Gastrocnemius medialis (tissue), 4 donors: Measurements from ENCODE around the gene SLC39A13. TPM values are rescaled to one million over a fixed set of nuclear protein-coding genes. Genes with fewer than 3 reads are reported as not detected.

Source experiments
- ATAC-seq, 2 donors: fragments of 150-250 bp; one replicate each; pipeline ENCODE4 v1.9.1; 2016
- DNase-seq, 2 donors: peaks; one replicate each; pipeline ENCODE4 v3.0.0-alpha.2; 2019
- H3K27ac ChIP-seq, 4 donors: fragments of 200-600 bp; sonication (generic); 1 replicate in 1 of 4; 2 replicates in 3 of 4; pipeline ENCODE4 v1.5.1; 2016 to 2018; ENCODE audit warnings: mild to moderate bottlenecking in 2 of 4, moderate library complexity in 1 of 4
- H3K27me3 ChIP-seq, 3 donors: fragments of 200-600 bp; sonication (generic) in 2 of 3; 1 replicate in 1 of 3; 2 replicates in 2 of 3; pipeline versions ENCODE4 v1.5.1 to v1.6.0; 2016 to 2019; ENCODE audit warnings: mild to moderate bottlenecking in 1 of 3, moderate library complexity in 1 of 3
- H3K36me3 ChIP-seq, 2 donors: fragments of 200-600 bp; sonication (generic) in 1 of 2; one replicate each; pipeline ENCODE4 v1.5.1; 2017 to 2018
- H3K4me1 ChIP-seq, 2 donors: fragments of 200-600 bp; sonication (generic) in 1 of 2; one replicate each; pipeline ENCODE4 v1.5.1; 2016 to 2017; ENCODE audit warnings: mild to moderate bottlenecking in 2 of 2
- H3K4me3 ChIP-seq, 4 donors: fragments of 200-600 bp; sonication (generic) in 3 of 4; 1 replicate in 1 of 4; 2 replicates in 3 of 4; pipeline ENCODE4 v1.5.1; 2016 to 2019; ENCODE audit warnings: mild to moderate bottlenecking in 2 of 4
- H3K9me3 ChIP-seq, 3 donors: fragments of 200-600 bp; sonication (generic) in 2 of 3; 1 replicate in 1 of 3; 2 replicates in 2 of 3; pipeline ENCODE4 v1.5.1; 2016 to 2019
- POLR2A ChIP-seq, 2 donors: fragments of 450-650 bp; IDR thresholded peaks; one replicate each; pipeline ENCODE4 v1.6.1; 2017; ENCODE audit warnings: antibody characterized with exemption in 2 of 2, mild to moderate bottlenecking in 2 of 2, moderate library complexity in 2 of 2
- in situ Hi-C, 4 donors: fragments of 200-750 bp; cut with MboI; loops; one replicate each; pipeline versions ENCODE4 v1.15.0 to v1.8.0; 2017; ENCODE audit warnings: low sequenced_read_pairs in 4 of 4
- intact Hi-C: fragments of 100-400 bp; cut with DNase I; formaldehyde crosslinking; loops from one replicate; pipeline ENCODE4 v1.15.1; 2023; ENCODE audit warnings: low total_unique reads
- total RNA-seq, 4 donors: library from RNA; depleted of rRNA; stranded (reverse); fragments of >200 nt; gene quantifications; one replicate each; pipeline versions ENCODE4 v1.1.0 to v1.2.3, GENCODE V29; 2016
- TF ChIP-seq, protein P1 (sequence below), 5 experiments: fragments of 450-650 bp in 3 of 5; fragments of 200-600 bp in 2 of 5; sonication (generic) in 2 of 5; IDR thresholded peaks in 4 of 5; conservative IDR thresholded peaks in 1 of 5; 1 replicate in 4 of 5; 2 replicates in 1 of 5; pipeline ENCODE4 v1.5.1; 2016 to 2019; ENCODE audit warnings: antibody characterized with exemption in 5 of 5, mild to moderate bottlenecking in 3 of 5, moderate library complexity in 3 of 5

Gene SLC39A13
- total RNA-seq, 4 donors from 2014 or later: 16.8 to 48.9 (median 25.6) TPM

DNA sequence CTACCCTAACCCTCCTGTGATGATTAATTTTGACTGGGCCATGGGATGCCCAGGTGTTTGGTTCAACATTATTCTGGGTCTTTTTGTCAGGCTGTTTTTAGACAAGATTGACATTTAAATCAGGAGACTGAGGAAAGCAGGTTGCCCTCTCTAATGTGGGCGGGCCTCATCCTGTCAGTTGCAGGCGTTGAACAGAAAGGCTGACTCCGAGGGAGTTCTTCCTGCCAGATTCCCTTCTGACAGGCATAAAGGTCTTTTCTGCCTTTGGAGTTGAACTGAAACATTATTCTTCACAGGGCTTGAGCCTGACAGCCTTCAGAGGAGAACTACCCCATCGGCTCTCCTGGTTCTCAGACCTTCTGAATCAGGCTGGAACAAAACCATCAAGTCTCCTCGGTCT lies 22.1 kb downstream of the SLC39A13 start:
- Histone ChIP-seq H3K27ac (peak overlapping the region in 2 of 4 donors; percentile 75 to 80), H3K9me3 (no peaks in the 10 kb centered on the region), H3K36me3 (no peaks in the 10 kb centered on the region), H3K4me1 (peaks cover 0 to 25% of the 10 kb centered on the region in 2 donors), H3K27me3 (no peaks in the 10 kb centered on the region), H3K4me3 (no peak overlapping the region)
- TF ChIP-seq, protein P1, sequence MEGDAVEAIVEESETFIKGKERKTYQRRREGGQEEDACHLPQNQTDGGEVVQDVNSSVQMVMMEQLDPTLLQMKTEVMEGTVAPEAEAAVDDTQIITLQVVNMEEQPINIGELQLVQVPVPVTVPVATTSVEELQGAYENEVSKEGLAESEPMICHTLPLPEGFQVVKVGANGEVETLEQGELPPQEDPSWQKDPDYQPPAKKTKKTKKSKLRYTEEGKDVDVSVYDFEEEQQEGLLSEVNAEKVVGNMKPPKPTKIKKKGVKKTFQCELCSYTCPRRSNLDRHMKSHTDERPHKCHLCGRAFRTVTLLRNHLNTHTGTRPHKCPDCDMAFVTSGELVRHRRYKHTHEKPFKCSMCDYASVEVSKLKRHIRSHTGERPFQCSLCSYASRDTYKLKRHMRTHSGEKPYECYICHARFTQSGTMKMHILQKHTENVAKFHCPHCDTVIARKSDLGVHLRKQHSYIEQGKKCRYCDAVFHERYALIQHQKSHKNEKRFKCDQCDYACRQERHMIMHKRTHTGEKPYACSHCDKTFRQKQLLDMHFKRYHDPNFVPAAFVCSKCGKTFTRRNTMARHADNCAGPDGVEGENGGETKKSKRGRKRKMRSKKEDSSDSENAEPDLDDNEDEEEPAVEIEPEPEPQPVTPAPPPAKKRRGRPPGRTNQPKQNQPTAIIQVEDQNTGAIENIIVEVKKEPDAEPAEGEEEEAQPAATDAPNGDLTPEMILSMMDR (IDR thresholded peaks at IDR 0.05 in 4 of 5, conservative IDR thresholded peaks at IDR 0.05 in 1 of 5): no peak
- no peak for TF ChIP-seq POLR2A (IDR thresholded peaks at IDR 0.05)
- no peak for ATAC-seq
- no peak for DNase-seq
- in situ Hi-C loops (no loop called here), intact Hi-C loops (no loop called here)

DNA sequence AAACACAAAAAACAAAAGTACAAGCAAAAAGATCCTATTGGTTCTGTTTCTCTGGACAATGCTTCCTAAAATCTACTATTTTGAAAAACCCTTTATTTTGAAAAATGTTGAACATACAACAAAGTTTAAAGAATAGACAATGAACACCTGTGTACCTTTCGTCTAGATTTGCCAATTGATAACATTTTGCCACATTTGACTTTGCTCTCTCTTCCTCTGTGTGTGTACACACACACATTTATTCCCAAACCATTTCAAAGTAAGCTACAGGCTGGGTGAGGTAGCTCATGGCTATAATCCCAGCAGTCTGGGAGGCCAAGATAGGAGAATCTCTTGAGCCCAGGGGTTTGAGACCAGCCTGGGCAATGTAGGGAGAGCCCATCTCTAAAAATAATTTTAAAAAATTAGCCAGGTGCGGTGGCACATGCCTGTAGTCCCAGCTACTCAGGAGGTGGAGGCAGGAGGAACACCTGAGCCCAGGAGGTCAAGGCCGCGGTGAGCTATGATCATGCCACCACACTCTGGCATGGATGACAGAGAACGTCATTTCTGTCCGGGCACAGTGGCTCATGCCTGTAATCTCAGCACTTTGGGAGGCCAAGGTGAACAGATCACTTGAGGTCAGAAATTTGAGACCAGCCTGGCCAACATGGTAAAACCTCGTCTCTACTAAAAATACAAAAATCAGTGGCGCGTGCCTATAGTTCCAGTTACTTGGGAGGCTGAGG lies 23.1 kb downstream of the SLC39A13 start:
- peak overlapping the region; percentile 58 to 80 (median 68) for H3K27ac ChIP-seq
- in situ Hi-C loops (no loop called here), intact Hi-C loops (no loop called here)
- TF ChIP-seq, protein P1 (IDR thresholded peaks at IDR 0.05 in 4 of 5, conservative IDR thresholded peaks at IDR 0.05 in 1 of 5): no peak
- TF ChIP-seq POLR2A (IDR thresholded peaks at IDR 0.05): no peak
- H3K4me1 ChIP-seq: peaks cover 0 to 24% of the 10 kb centered on the region in 2 donors
- ATAC-seq (peak; percentile 75 to 83), DNase-seq (peak; percentile 58 to 85)
- H3K9me3 ChIP-seq: no peaks in the 10 kb centered on the region
- H3K36me3 ChIP-seq: no peaks in the 10 kb centered on the region
- no peak overlapping the region for H3K4me3 ChIP-seq
- H3K27me3 ChIP-seq: no peaks in the 10 kb centered on the region

DNA sequence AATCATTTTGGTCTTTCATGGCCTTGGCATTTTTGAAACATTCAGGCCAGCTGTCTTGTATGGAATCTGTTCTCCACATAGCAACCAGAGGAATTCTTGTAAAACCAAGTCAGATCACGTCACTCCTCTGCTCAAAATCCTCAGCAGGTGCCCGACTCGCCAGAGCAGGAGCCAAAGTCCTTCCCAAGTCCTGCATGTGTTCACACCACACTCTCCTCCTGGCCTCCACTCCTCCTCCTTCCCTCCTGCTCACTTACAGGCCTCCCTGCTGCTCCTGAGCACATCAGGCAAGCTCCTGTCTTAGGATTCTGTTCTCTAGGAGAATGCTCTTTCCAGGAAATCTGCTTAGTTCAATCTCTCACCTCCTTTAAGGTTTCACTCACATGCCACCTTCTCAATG lies 24.8 kb downstream of the SLC39A13 start:
- Histone ChIP-seq H3K27ac (peak overlapping the region; percentile 5 to 78 (median 74)), H3K4me3 (no peak overlapping the region), H3K4me1 (peaks cover 9 to 24% of the 10 kb centered on the region in 2 donors), H3K9me3 (no peaks in the 10 kb centered on the region), H3K36me3 (no peaks in the 10 kb centered on the region), H3K27me3 (no peaks in the 10 kb centered on the region)
- TF ChIP-seq, protein P1 (IDR thresholded peaks at IDR 0.05 in 4 of 5, conservative IDR thresholded peaks at IDR 0.05 in 1 of 5): no peak
- no peak for TF ChIP-seq POLR2A (IDR thresholded peaks at IDR 0.05)
- intact Hi-C loops (no loop called here), in situ Hi-C loops (no loop called here)
- ATAC-seq (no peak), DNase-seq (no peak)

DNA sequence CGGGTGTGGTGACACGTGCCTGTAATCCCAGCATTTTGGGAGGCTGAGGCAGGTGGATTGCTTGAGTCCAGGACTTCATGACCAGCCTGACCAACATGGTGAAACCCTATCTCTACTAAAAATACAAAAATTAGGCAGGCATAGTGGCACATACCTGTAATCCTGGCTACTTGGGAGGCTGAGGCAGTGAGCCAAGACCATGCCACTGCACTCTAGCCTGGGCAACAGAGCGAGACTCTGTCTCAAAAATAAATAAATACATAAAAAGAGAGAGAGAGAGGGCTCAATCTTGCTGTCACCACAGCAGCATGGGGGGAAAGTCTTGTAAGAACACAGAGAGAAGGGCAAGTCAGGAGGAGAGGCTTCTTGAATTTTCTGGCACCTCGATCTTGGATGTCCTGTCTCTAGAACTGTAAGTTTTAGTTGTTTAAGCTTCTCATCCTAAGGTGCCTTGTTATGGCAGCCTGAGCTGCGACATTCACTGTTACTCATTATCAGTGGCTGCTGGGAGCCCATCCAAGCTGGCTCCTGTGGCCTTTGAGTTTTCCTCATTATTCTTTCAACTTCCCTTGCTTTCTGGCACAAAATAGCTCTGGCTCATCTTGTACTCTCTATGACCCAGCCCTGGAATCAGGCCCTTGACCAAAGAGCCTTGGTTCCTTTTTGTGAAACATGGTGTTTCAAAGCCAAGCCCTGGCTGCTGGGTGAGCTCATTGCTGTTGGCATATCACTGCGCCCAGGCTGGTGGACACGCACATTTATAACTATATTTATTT lies 25.8 kb downstream of the SLC39A13 start:
- in situ Hi-C loops (no loop called here), intact Hi-C loops (no loop called here)
- H3K36me3 ChIP-seq: no peaks in the 10 kb centered on the region
- H3K9me3 ChIP-seq: no peaks in the 10 kb centered on the region
- TF ChIP-seq POLR2A (IDR thresholded peaks at IDR 0.05): no peak
- TF ChIP-seq, protein P1 (IDR thresholded peaks at IDR 0.05 in 4 of 5, conservative IDR thresholded peaks at IDR 0.05 in 1 of 5): no peak
- no peaks in the 10 kb centered on the region for H3K27me3 ChIP-seq
- peaks cover 10 to 24% of the 10 kb centered on the region in 2 donors for H3K4me1 ChIP-seq
- ATAC-seq (peak; percentile 22 to 43), DNase-seq (peak in 1 of 2 donors; percentile 51)
- H3K27ac ChIP-seq: peak overlapping the region; percentile 15 to 78 (median 74)
- H3K4me3 ChIP-seq: no peak overlapping the region
